RCC 7860 (cell line): ENCODE data around the gene PHLDB1.
"Not testable (repeated sequence)": the region's sequence is repeated elsewhere in the genome, so short reads cannot be mapped to it uniquely, and the experiment has no call there.

Source experiments
- DNase-seq: peaks from one replicate; pipeline ENCODE4 v3.0.0-alpha.2; 2015; ENCODE audit warnings: low spot score
- FAIRE-seq: peaks from 2 replicates; lab custom pipeline; 2012; peaks lifted over from hg19 to GRCh38; lab: Jason Lieb, UNC

The PHLDB1 gene

DNA sequence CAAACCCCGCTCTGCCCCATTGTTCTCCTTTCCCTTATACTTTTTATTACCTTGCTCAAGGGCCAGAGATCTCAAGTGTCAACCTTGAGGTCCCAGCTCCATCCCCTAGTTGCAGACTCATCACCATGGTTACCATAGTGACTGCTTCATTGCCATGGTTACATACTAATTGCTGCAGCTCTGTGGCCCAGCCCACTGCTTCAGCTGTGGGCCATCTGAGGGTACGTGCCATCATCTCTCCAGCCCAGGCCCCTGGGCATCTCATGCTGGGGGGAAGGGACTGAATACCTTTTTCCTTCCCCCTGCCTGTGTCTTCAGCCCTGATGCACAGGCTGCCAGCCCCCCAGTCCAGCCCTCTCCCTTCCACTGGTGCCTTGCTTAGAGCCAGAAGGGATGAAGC, 49.8 kb downstream of the PHLDB1 start:
- peak; percentile 9 for DNase-seq
- FAIRE-seq, result no peak

DNA sequence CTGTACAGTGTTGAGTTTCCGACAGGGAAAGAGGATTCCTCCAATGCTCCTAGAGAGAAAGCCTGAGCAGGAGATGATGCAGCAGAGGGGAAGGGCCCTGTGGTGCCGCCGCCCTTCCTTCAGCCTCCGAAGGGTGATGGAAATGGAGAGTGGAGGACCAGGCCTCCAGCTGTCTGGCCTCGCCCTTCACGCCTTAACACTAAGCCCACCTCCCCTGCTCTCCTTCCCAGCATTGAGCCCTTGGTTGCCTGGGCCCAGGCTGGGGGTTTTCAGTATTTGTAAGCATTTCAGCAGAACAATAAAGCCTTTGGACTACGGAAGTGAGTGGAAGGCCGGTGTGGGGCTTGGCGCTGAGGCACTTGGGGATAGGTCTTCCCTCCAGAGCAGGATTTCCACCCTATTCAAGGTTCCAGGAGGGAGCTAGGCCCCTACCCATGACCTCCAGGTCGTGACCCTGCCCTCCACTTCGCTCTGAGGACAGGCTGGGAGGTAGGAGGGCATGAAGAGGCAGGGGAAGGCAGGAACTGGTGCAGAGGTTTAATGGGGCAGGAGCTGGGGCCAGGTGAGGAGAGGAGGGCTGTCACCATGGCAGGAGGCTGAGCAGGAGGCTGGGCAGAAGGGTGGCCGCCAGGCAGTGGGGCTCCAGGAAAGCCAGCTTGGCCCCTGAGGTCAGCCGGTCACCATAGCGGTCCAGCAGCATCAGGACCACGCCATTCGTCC, 50.5 kb downstream of the PHLDB1 start:
- no peak for DNase-seq
- FAIRE-seq, result no peak

DNA sequence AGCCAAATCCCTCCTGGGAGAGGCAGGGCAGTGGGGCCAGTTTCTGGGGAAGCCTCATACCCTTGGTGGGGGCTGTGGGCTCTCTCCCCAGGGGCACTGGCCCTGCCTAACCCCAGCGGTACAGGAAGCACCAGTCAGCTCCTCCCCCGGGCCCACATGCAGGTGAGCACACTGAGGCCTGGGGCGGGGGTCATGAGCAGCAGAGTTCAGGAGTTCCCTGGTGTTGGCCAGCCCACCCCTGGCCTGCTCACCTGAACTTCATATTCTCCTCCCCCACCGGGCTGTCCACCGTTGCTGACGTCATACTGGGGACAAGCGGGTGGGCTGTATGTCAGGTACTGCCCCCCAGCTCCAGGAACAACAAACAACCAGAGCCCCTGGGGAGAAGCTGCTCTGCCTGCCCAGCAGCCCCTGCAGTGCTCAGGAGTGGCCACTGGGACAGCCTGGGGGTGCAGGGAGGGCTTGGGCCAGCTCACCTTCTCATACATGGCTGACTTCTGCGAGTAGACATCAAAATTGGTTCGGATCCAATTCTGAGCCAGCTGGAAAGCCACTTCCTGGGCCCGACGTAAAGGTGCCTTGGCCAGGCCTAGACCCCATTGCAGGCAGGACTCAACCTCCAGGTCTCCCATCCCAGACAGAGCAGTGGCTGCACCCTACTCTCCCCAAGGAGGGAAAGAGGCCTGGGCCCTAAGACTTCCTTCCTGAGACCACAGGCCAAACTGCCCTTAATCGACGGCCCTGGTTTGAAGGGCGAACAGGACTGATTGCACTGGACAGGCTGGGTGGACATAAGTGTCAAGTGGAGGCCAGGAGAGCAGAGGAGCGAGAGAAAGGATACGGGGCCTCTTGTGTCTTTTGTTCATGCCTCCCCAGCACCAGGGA, 51.3 kb downstream of the PHLDB1 start:
- FAIRE-seq (no peak), DNase-seq (peak; percentile 31)

DNA sequence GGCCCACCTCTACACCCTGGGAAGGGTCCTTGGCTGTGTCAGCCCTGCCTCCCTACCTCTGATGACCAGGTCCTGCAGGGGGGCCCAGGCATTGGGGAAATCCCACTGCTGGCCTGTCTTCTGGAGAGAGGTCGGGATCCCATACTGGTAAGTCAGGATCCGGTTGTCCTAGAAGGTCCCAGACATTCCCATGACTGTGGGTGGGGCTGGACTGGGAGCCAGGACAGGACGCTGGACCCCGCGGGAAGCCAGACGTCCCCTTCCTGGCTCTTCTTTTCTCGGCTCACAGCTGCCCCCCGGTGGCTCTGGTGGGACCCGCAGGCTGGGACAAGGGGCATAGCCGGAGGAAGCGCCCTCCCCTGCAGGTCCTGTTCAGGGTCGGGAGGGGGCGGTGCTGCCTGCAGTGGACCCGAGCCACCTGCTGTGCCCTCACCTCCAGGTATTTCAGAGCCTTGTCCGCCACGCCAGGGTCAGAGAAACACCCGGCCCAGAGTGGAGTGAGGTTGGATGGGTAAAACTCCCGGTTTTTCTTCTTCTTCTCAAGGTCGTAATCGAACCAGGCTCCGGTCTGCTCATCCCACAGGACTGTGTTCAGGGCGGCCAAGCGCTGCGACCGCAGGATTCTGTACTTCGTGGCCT, 52.0 kb downstream of the PHLDB1 start:
- no peak for FAIRE-seq
- peak; percentile 64 for DNase-seq

DNA sequence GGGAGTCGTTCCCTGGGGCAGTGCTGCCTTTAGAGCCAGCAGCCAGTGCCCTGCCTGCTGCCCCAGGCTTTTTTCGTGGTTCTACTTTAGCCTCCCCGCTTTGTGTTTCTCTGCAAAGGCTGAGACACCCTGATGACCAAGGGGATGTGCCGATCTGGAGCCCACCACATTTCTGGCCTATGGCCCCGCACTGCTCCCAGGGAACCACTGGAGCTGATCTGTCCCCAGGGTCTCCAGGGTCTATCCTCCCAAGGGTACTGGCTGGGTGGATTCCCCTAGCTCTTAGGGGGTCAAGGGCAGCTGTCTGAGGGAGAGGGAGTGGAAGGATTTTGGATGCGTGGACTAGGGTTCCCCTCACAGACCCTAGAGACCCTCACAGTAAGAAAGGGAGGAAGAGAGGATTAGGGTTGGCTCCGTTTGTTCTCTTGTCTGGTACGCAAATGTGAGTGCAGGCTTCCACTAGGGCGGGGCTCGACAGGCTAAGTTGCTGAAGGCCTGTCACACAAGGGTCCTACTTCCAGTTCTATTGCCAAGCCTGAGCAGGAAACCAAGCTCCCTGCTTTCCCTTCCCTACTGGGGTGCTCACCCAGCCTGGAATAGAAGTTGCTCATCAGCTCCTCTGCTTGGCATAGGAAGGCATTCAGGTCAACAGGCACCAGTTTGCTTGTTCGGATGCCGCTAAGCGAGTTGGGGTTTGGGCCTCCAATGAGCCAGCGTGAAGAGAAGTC, 52.7 kb downstream of the PHLDB1 start:
- no peak for DNase-seq
- FAIRE-seq, result no peak

DNA sequence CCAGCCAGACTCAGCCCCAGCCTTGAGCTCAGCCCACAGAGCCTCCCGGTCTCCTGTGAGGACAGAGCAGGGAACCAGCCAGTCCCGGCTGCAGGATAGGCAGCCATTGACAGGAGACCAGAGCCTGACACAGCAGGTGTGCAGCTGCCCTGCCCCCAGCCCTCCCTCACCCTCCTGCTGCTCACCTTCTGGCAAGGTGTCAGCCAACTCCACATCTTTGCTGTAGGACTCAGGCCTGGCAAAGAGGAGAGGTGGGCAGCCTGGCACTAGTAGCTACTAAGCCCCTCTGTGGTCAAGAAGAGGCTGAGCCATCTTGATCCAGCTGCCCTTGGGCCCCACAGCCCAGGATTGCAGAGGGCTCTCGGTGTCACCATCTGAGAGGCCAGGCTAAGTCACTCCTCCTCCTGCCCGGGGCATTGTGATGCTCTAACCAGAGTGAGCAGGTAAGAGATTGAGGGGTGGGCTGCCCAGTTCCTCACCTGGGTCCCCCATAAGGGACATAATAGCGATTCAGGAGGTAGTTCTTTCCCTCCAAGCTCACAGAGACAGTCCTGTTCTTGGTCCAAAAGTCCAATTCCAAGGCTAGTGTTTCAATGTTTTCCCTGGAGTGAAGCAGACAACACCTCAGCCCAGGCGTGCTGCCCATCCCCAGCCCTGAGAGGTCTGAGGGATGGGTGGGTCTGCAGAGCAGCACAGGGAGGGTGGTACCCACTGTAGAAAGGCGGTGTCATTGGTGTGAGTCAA, 53.4 kb downstream of the PHLDB1 start:
- DNase-seq, result no peak
- FAIRE-seq, result no peak

DNA sequence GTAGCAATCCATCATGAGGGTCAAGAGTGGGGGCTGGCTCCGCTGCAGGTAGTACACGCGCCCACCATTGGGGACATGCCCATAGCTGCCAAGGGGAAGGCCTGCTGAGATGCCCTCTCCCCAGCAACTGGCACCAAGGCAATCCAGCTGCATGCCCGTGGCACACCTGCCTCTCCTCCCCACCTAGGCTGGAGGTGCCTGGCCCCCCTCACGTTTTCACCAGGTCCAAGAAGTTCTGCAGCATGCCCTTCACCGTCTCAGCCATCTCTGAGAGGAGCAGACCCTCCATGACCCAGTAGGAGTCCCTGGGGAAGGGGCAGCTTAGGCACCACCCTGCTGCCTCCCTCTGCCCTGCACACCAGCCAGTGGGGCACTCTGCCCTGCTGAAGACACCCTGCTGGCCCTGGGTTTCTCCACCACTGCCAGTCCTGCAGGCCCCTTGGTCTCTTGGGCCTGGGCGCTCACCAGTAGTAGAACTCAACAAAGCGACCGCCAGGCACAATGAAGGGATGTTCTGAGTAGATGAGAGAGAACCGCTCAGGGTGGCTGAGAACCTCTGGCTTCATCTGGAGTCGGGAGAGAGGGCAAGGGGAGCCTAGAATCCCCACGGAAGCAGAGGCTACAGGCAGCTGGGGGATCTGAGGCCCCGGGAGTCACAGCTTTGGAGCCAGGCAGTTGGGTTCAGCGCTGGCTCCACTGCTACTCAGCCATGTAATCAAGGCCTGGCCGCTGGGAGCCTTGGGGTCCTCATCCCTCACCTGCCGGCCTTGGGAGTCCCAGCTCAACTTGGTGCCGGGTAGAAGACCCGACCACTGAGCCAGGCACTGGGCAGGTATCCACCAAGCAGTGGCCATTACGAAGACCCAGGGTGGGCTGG, 54.2 kb downstream of the PHLDB1 start:
- no peak for FAIRE-seq
- no peak for DNase-seq

DNA sequence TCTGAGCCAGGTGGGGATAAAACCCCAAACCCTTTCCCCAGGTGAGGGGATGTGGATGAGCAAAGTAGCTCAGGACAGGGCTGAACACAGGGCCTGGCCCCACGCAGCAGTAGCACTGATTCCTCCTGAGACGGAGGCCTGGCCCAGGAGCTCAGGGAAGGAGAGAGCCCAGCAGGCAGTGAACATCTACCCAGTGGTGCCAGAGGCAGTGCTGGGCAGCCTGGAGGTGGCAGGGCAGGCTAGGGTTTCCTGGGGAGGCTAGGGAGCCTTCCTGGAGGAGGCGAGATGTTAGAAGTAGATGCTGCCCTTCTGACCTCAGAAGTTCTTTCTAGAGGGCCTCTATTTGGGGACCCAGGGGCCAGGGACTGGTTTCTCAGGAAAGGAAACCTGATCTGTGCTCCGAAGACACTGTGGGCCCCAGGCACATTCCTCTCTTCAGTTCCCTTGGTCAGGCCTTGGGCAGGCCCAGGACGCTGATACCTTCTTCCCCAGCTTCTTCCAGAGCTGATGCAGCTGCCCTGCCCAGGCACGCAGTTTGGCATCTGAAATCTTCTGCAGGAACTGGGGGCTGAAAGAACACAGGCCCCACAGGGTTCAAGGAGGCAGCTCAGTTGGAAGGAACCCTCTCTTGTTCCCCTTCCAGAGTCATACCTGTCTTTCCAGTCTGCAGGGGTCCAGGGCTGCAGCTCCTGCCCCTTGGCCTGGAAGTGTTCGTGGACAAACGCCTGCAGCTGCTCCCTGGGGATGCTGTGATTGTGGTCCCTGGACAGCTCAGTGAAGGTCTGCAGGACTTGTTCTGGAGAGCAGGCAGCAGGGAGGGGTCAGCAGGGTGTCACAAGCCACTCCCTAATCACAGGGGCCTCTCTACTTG, 55.2 kb downstream of the PHLDB1 start:
- FAIRE-seq (no peak), DNase-seq (no peak)

DNA sequence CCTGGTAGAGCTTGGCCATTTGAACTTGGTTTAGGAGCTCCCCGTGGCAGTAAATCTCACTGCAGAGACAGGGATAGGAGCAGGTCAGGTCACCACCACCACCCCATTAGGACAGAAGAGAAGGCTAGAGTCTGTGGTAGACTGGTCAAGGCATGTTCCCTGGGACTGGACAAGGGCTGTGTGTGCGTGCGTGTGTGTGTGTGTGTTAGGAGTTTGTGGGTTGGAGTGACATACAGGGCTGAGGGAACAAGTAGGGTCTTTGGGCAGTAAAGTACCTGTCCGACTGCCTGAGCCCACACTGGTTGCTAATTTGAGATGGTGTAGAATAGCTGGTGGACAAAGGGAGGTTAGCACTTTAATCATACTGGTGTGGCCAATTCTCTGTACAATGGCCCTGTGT, 56.0 kb downstream of the PHLDB1 start:
- DNase-seq, result no peak
- no peak for FAIRE-seq

DNA sequence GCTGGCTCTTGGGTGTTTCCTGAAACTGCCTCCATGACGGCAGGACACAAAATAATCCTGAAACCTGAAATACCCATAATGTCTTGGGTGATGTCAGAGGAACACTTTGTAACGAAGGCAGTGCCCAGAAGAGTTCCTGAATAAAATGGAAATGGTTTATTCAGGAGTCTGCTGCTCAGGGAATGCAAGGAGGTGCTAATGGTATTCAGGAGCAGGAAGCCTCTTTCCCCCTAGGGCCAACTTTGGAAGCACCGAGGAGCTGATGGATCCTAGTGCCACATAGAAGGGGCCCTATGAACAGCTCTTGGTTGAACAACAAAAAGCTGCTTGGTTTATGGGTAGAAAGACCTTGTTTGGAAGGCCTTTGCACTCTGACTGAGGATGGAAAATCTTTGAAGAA, 56.5 kb downstream of the PHLDB1 start:
- no peak for FAIRE-seq
- DNase-seq, result no peak

DNA sequence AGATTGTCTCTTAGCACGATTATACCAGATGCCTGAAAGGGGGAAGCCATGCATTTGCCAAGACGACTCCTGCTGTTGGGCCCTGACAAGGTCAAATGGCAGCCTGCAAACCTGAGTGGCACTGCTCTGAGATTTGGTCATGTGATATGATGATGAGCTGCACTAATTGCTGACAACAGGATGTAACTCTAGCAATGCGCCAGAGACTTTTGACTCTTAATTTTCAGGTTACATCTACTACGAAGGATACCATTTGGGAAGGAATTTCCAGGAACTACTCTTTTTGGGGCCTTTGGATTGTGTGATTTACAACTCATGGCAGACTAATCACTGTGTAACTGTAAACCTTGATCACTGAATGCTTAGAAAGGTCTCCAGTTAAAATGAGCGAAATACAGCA, 59.0 kb downstream of the PHLDB1 start:
- no peak for FAIRE-seq
- no peak for DNase-seq

DNA sequence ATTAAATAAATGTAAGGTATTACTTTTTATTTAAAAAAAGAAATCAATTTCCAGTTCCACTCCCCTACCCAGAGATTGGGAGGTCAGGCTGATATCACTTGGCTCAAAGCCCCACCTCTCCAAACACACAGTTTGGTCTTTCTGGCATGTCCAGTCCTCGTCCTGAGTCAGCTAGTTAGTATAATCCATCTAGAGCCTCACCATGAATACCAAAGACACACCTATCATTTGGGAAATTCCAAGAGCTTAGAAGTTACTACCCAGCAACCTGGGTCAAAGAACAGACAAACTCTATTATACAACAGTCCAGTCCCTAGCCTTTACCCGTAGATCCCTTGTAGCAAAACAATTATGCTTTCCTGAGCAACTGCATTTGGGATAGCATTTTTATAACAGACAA, 62.6 kb downstream of the PHLDB1 start:
- DNase-seq, result no peak
- FAIRE-seq, result no peak

DNA sequence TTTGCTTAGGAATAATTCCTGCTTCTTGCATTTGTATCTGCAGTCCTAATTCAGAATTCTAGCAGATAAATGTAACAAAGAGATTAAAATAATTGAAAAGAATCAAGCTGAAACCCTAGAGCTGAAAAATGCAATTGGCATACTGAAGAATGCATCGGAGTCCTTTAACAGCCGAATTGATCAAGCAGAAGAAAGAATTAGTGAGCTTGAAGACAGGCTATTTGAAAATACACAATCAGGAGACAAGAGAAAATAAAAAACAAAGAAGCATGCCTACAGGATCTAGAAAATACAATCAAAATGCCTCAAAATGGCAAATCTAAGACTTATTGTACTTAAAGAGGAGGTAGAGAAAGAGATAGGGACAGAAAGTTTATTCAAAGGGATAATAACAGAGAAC, 63.8 kb downstream of the PHLDB1 start:
- FAIRE-seq (no peak), DNase-seq (no peak)

DNA sequence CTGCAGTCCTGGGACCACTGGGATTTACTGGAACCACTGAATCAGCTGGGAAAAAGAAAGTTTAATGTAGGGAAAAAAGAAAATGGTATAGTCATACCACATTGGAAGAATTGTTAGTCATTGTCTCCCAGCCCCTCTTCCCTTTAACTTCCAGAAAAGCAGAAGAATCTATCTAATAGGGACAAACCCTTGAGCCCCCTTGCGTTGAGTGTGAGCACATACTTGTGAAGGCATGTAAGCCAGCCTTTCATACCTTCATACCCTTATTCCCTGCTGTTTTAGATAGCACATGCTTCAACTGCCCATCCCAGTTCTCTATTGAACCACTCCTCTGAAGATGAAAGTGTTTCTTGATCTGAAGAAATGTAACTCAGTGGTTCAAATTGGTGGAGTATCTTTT, 65.4 kb downstream of the PHLDB1 start:
- DNase-seq, result no peak
- FAIRE-seq, result no peak

DNA sequence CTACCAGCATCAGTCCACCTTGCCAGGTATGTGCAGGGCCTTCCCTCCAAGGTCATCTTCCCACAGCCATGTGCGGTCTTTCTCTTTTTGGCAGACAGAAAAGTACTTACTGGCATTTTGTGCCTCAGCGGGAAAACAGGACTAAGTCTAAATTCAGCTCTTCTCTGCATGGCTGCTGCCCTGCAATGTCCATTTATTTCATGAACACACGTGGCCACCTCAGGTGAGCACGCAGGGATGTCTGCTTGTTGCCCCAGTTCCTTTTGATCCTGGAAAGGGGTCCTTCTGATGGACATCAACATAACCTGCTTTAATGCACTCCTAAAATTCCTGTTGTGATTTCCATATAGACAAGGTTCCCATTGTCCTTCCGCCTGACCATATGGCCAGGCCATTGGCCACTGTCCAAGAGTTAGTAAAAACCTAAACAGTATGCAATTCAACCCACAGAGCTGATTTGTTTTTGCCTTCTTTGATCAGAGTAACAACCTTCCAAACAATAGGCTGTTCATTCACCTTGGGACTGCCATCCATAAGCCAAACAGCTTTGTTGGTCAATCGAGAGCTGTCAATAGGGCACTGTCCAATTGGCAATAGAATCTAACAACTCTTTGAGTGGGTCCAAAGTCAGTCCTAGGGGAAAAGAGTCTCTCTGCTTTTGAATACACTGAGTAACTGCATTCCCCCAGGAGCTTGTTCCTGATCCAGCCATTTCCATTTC, 66.1 kb downstream of the PHLDB1 start:
- no peak for FAIRE-seq
- no peak for DNase-seq

DNA sequence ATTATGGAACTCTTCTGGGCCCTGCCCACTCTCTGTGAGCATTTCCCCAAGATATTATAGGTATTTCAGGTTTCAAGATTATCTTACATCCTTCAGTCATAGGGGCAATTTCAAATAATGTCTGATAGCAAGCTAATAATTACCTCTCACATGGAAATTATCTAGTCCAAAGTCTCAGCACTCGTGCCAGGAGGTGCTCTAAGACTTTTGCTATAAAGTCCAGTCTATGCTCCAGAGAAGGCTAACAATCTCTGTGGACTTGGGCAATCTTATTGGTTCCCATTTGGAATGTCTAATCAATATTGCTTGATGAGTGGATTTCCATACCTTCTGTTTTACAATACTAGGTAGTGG, 66.6 kb downstream of the PHLDB1 start:
- DNase-seq (no peak), FAIRE-seq (no peak)

DNA sequence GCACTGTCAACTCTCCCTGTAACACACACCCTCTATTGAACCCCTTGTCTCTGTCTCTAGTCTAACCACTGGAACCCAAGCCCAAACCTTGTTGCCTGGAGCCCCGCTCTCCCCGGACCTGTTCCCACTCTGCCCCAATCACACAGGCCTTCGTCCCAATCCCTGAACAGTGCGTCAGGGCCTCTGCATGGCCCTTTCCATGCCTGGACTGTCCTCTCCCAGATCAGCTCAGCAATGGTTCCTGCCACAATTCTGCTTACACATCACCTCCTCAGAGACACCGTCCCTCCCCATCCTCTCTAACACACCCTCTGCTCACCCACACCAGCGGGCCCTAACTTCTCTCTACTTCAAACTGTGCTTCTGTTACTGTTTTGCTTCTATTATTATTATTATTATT, 70.6 kb downstream of the PHLDB1 start:
- FAIRE-seq (no peak), DNase-seq (no peak)

DNA sequence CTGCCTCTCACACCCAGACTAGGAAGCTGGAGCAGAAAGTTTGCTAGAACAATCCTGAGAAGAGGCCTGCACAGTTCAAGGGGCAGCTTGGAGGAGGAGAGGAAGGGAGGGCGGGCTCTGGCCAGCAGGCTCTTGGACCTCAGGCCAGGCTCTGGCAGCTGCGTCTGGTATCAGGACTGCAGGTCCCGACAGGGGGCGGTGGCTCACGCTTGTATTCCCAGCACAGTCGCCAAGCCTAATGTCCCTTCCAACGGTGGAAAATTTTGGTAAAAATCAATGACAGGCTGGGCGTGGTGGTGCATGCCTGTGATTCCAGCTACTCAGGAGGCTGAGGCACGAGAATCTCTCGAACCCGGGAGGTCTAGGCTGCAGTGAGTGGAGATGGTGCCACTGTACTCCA, 71.5 kb downstream of the PHLDB1 start:
- FAIRE-seq, DNase-seq: not testable (repeated sequence)
